Kidney (tissue), 14 donors: Measurements from ENCODE around the gene DPYSL3. TPM values are rescaled to one million over a fixed set of nuclear protein-coding genes. Genes with fewer than 3 reads are reported as not detected.

Experiments used
- DNase-seq, 5 donors: peaks; one replicate each; pipeline ENCODE4 v3.0.0-alpha.2; 2013 to 2020
- FAIRE-seq: peaks from 2 replicates; lab custom pipeline; 2012; peaks lifted over from hg19 to GRCh38; lab: Jason Lieb, UNC
- H3K27ac ChIP-seq, 2 donors: one replicate each; pipeline ENCODE4 v1.7.0; 2013; ENCODE audit warnings: low read depth in 2 of 2, low read length in 2 of 2, inconsistent platforms in 1 of 2
- H3K27me3 ChIP-seq: one replicate; pipeline ENCODE4 v1.7.1; 2013; ENCODE audit warnings: low read length, inconsistent platforms; ENCODE audit not compliant: control insufficient read depth, insufficient read depth
- H3K36me3 ChIP-seq, 3 donors: one replicate each; pipeline versions ENCODE4 v1.7.0 to v1.7.1; 2013; ENCODE audit warnings: low read length in 3 of 3, control low read depth in 1 of 3, inconsistent platforms in 1 of 3; ENCODE audit not compliant: insufficient read depth in 3 of 3, control insufficient read depth in 2 of 3
- H3K4me1 ChIP-seq, 3 donors: one replicate each; pipeline versions ENCODE4 v1.7.0 to v1.7.1; 2013; ENCODE audit warnings: low read length in 3 of 3, inconsistent platforms in 1 of 3, low read depth in 1 of 3; ENCODE audit not compliant: control insufficient read depth in 2 of 3, insufficient read depth in 2 of 3
- H3K4me3 ChIP-seq, 3 donors: one replicate each; pipeline versions ENCODE4 v1.7.0 to v1.8.1; 2013; ENCODE audit warnings: low read length in 3 of 3, control low read depth in 1 of 3, inconsistent platforms in 1 of 3
- H3K9ac ChIP-seq, 3 donors: one replicate each; pipeline versions ENCODE4 v1.7.0 to v1.7.1; 2013; ENCODE audit warnings: low read length in 3 of 3, control low read depth in 1 of 3, inconsistent platforms in 1 of 3
- H3K9me3 ChIP-seq, 3 donors: one replicate each; pipeline versions ENCODE4 v1.7.0 to v1.7.1; 2013; ENCODE audit warnings: low read length in 3 of 3, control low read depth in 1 of 3, inconsistent platforms in 1 of 3; ENCODE audit not compliant: control insufficient read depth in 2 of 3, insufficient read depth in 1 of 3
- intact Hi-C: fragments of 100-400 bp; cut with DNase I; formaldehyde crosslinking; loops from one replicate; pipeline ENCODE4 v1.11.1; 2022
- polyA plus RNA-seq: library from polyadenylated mRNA; stranded (reverse); fragments of 350-450 nt; fragmentation: Illumina TruSeq; extraction: RNeasy Lipid Tissue Mini Kit (QIAGEN cat#74804); gene quantifications from one replicate; pipeline ENCODE4 v1.2.3, GENCODE V29; 2014; ENCODE audit warnings: low read depth, low replicate concordance; ENCODE audit not compliant: insufficient read depth
- total RNA-seq: library from RNA; stranded (reverse); fragmentation: NEBNext Ultra II Directional; extraction: Animal tissue kit (Norgen Biotek cat#: 25700); gene quantifications from one replicate; pipeline ENCODE4 v1.2.1, GENCODE V29; 2021
- TF ChIP-seq, protein P1 (sequence below): IDR thresholded peaks from 3 replicates; pipeline ENCODE4 v1.5.1; 2012; ENCODE audit warnings: mild to moderate bottlenecking, moderate library complexity, borderline replicate concordance; ENCODE audit not compliant: insufficient read depth; ENCODE audit errors: extremely low read depth
- donor health status: control.
- donor health status: control.
- donor health status: control.
- donor health status: control.
- donor health status: control.
- donor health status: DM: yes; HTN: yes; CAD: no.
- donor health status: Normal renal cell carcinoma (clear cell type).

Gene DPYSL3
- total and polyA plus RNA-seq, 2 donors from 2014 or later = 7.1 to 19.1 TPM

DNA sequence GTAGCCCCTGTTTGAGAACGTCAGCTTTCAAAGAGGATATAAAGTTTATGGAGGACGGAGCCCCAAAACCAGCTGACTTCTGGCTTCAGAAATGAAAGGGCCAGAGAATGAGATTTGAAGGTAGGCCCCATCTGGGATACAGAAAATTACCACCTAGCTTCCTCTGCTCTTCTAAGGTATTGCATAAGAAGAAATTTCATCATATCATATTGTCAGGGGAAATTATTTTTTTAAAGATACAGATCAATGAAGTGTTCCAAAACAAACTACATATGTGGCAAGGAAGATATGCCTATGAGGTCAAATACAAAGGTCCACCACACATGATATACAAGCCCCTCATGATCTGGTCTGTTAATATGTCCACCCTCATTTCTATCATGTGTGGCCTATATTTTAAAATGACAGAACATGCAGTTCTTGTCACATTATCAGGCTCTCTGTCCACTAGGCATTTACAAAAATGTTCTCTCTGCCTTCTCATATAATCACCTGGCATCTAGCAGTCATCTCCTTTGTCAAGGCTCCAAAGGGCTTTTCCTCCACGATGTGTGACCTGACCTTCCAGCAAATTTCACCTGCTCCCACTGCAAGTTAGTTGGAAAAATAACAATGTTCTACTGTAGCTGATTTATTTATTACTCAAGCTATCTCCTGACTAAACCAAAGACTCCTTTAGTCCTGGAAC, 83.1 kb downstream of the DPYSL3 start:
- TF ChIP-seq, protein P1, sequence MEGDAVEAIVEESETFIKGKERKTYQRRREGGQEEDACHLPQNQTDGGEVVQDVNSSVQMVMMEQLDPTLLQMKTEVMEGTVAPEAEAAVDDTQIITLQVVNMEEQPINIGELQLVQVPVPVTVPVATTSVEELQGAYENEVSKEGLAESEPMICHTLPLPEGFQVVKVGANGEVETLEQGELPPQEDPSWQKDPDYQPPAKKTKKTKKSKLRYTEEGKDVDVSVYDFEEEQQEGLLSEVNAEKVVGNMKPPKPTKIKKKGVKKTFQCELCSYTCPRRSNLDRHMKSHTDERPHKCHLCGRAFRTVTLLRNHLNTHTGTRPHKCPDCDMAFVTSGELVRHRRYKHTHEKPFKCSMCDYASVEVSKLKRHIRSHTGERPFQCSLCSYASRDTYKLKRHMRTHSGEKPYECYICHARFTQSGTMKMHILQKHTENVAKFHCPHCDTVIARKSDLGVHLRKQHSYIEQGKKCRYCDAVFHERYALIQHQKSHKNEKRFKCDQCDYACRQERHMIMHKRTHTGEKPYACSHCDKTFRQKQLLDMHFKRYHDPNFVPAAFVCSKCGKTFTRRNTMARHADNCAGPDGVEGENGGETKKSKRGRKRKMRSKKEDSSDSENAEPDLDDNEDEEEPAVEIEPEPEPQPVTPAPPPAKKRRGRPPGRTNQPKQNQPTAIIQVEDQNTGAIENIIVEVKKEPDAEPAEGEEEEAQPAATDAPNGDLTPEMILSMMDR = no peak
- Histone ChIP-seq H3K4me1 (no peaks in the 10 kb centered on the region), H3K9me3 (no peaks in the 10 kb centered on the region), H3K27ac (no peak overlapping the region), H3K4me3 (no peak overlapping the region), H3K9ac (no peak overlapping the region), H3K36me3 (no peaks in the 10 kb centered on the region), H3K27me3 (no peaks in the 10 kb centered on the region)
- FAIRE-seq (no peak), DNase-seq (no peak)
- intact Hi-C loops = no loop called here

DNA sequence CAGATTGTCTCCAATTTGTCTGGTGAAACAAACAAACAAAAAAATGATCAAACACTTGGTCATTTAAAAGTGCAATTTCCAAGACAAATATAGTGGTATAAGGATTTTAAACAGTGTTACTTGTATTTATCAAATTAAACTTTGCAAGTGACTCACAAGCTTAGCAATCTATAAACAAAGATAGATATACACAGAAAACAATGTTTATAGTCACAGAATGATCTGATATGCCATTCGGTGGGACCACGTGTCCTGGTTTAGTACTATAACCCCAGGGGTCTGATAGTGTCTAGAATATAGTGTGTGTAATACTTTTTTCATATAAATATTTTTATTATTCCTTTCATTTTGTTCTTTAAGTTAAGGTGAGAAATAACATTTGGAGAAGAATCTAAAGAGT, 91.3 kb downstream of the DPYSL3 start:
- H3K9me3 ChIP-seq = no peaks in the 10 kb centered on the region
- no peak for FAIRE-seq
- peaks cover 0 to 5% (median 0%) of the 10 kb centered on the region in 3 donors for H3K4me1 ChIP-seq
- DNase-seq = no peak
- H3K4me3 ChIP-seq = no peak overlapping the region
- no peak overlapping the region for H3K9ac ChIP-seq
- H3K36me3 ChIP-seq = no peaks in the 10 kb centered on the region
- intact Hi-C loops = no loop called here
- no peaks in the 10 kb centered on the region for H3K27me3 ChIP-seq
- H3K27ac ChIP-seq = no peak overlapping the region
- TF ChIP-seq, protein P1 = no peak

DNA sequence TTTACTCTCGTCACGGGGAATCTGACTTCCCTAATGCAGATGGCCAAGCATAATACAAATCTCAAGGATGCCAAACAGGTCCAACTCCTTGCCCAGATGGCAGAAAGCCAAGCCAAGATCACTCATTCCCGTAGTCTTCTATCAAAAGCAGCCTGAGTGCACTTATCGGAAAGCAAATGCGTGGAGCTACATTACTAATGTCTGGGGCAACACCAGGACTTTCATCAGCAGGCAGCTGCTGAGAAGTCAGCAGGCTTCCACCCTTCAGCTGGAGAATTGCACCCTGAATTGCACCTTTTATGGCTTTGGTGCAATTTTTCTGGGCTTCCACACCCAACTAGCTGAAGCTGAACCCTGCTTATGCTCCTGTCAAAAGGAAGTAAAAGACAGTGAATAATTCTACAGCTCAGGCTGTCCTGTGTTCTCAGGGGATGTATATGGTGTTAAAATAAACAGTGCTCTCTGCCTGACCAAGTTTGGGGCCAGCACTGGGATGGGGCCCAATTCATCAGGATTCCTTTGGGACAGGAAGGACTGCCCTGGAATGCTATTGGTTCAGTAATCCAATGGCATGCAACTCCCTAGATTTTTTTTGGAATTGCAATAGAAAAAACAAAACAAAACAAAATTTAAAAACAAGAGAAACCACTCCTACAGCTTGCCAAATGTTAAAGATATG, 92.6 kb downstream of the DPYSL3 start:
- H3K27ac ChIP-seq = no peak overlapping the region
- H3K9me3 ChIP-seq = no peaks in the 10 kb centered on the region
- TF ChIP-seq, protein P1 = no peak
- no peak for FAIRE-seq
- H3K27me3 ChIP-seq = no peaks in the 10 kb centered on the region
- no peak overlapping the region for H3K4me3 ChIP-seq
- DNase-seq = peak in 2 of 5 donors; percentile 3 to 20
- intact Hi-C loops = no loop called here
- H3K9ac ChIP-seq = no peak overlapping the region
- H3K4me1 ChIP-seq = peaks cover 0 to 5% (median 0%) of the 10 kb centered on the region in 3 donors
- H3K36me3 ChIP-seq = no peaks in the 10 kb centered on the region
